ENCODE measurements around the gene KCNQ2.

- no peak for TF ChIP-seq POLR2A (IDR thresholded peaks at IDR 0.05)
- TF ChIP-seq, protein P1, sequence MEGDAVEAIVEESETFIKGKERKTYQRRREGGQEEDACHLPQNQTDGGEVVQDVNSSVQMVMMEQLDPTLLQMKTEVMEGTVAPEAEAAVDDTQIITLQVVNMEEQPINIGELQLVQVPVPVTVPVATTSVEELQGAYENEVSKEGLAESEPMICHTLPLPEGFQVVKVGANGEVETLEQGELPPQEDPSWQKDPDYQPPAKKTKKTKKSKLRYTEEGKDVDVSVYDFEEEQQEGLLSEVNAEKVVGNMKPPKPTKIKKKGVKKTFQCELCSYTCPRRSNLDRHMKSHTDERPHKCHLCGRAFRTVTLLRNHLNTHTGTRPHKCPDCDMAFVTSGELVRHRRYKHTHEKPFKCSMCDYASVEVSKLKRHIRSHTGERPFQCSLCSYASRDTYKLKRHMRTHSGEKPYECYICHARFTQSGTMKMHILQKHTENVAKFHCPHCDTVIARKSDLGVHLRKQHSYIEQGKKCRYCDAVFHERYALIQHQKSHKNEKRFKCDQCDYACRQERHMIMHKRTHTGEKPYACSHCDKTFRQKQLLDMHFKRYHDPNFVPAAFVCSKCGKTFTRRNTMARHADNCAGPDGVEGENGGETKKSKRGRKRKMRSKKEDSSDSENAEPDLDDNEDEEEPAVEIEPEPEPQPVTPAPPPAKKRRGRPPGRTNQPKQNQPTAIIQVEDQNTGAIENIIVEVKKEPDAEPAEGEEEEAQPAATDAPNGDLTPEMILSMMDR (IDR thresholded peaks at IDR 0.05) = no peak
These were observed 19.3 kb upstream of the KCNQ2 start for GRCh38 chr20:63491635-63492230.
